Activated CD4-positive, alpha-beta T cell treated with anti-CD3 and anti-CD28 coated beads, Interleukin-2, amount 10 ng/mL, durations not matched to agents 7 days and 5 days (primary cell): ENCODE measurements around the gene KIF13A. TPM values are rescaled to one million over a fixed set of nuclear protein-coding genes. Genes with fewer than 3 reads are reported as not detected.
"Not testable (repeated sequence)": the region's sequence is repeated elsewhere in the genome, so short reads cannot be mapped to it uniquely, and the experiment has no call there.

Experiments
- CTCF ChIA-PET: fragments of 350-600 bp; sonication (Branson Sonifier 250); formaldehyde crosslinking; loops from one replicate; lab custom pipeline; 2021; ENCODE audit warnings: antibody characterized with exemption; lab: Charles Lee
- POLR2A ChIA-PET: fragments of 350-600 bp; sonication (Branson Sonifier 250); formaldehyde crosslinking; loops from one replicate; lab custom pipeline; 2021; ENCODE audit warnings: antibody characterized with exemption; lab: Charles Lee
- DNase-seq: peaks from one replicate; pipeline ENCODE4 v3.0.0-alpha.2; 2020
- H3K27ac Mint-ChIP-seq: one replicate; pipeline ENCODE4 v1.8.0; 2021; ENCODE audit warnings: mild to moderate bottlenecking, moderate library complexity, mixed read lengths
- H3K27me3 Mint-ChIP-seq: one replicate; pipeline ENCODE4 v1.8.0; 2021; ENCODE audit warnings: mixed read lengths
- H3K36me3 Mint-ChIP-seq: one replicate; pipeline ENCODE4 v1.8.0; 2021; ENCODE audit warnings: low read depth, mixed read lengths
- H3K4me1 Mint-ChIP-seq: one replicate; pipeline ENCODE4 v1.8.0; 2021; ENCODE audit warnings: mixed read lengths
- H3K4me3 Mint-ChIP-seq: one replicate; pipeline ENCODE4 v1.8.0; 2021; ENCODE audit warnings: mild to moderate bottlenecking, moderate library complexity, mixed read lengths
- H3K9me3 Mint-ChIP-seq: one replicate; pipeline ENCODE4 v1.8.0; 2021; ENCODE audit warnings: mixed read lengths
- total RNA-seq, 2 experiments: library from RNA; stranded (reverse); gene quantifications; one replicate each; pipeline ENCODE4 v1.2.3, GENCODE V29; 2021

Gene KIF13A
- total RNA-seq, 2 experiments from 2014 or later = not detected

- H3K4me3 Mint-ChIP-seq = no peak overlapping the region
- no peak for DNase-seq
- no peaks in the 10 kb centered on the region for H3K9me3 Mint-ChIP-seq
- H3K4me1 Mint-ChIP-seq = no peaks in the 10 kb centered on the region
- H3K27me3 Mint-ChIP-seq = peaks cover 9% of the 10 kb centered on the region
- CTCF ChIA-PET = interaction anchor here (0.6 to 1.0 kb wide), 2 partner anchors 233 to 647 kb away, joined by 3 read pairs; no protein-coding TSS in a partner anchor
- POLR2A ChIA-PET = no interaction called here
- H3K27ac Mint-ChIP-seq = no peak overlapping the region
- H3K36me3 Mint-ChIP-seq = no peaks in the 10 kb centered on the region
Measured at GRCh38 chr6:17817763-17818162, 169.7 kb downstream of the KIF13A start.

- CTCF ChIA-PET = interaction anchor here (0.6 to 1.0 kb wide), 2 partner anchors 232 to 647 kb away, joined by 3 read pairs; no protein-coding TSS in a partner anchor
- no peaks in the 10 kb centered on the region for H3K9me3 Mint-ChIP-seq
- no peaks in the 10 kb centered on the region for H3K36me3 Mint-ChIP-seq
- peaks cover 9% of the 10 kb centered on the region for H3K27me3 Mint-ChIP-seq
- no peak overlapping the region for H3K4me3 Mint-ChIP-seq
- no peak overlapping the region for H3K27ac Mint-ChIP-seq
- POLR2A ChIA-PET = no interaction called here
- no peaks in the 10 kb centered on the region for H3K4me1 Mint-ChIP-seq
- DNase-seq = no peak
Measured at GRCh38 chr6:17816921-17817611, 170.4 kb downstream of the KIF13A start.

- POLR2A ChIA-PET = no interaction called here
- H3K27me3 Mint-ChIP-seq = peaks cover 15% of the 10 kb centered on the region
- CTCF ChIA-PET = interaction anchor here (0.7 to 1.1 kb wide), 3 partner anchors 9 to 353 kb away, joined by 3 to 4 read pairs (median 3); no protein-coding TSS in a partner anchor
- H3K9me3 Mint-ChIP-seq = no peaks in the 10 kb centered on the region
- DNase-seq = no peak
- no peaks in the 10 kb centered on the region for H3K36me3 Mint-ChIP-seq
- H3K27ac Mint-ChIP-seq = no peak overlapping the region
- no peaks in the 10 kb centered on the region for H3K4me1 Mint-ChIP-seq
- H3K4me3 Mint-ChIP-seq = no peak overlapping the region
Measured at GRCh38 chr6:17813542-17813941, 173.9 kb downstream of the KIF13A start.

GRCh38 chr6:17812311-17812710, 175.1 kb downstream of the KIF13A start:
- H3K4me3 Mint-ChIP-seq = no peak overlapping the region
- H3K27ac Mint-ChIP-seq = no peak overlapping the region
- H3K36me3 Mint-ChIP-seq = no peaks in the 10 kb centered on the region
- no peaks in the 10 kb centered on the region for H3K9me3 Mint-ChIP-seq
- H3K4me1 Mint-ChIP-seq = no peaks in the 10 kb centered on the region
- ChIA-PET CTCF (interaction anchor here (1.1 kb wide), 1 partner anchor 25 kb away, joined by 3 read pairs; no protein-coding TSS in a partner anchor), POLR2A (no interaction called here)
- DNase-seq = no peak
- peaks cover 18% of the 10 kb centered on the region for H3K27me3 Mint-ChIP-seq

GRCh38 chr6:17808609-17809008, 178.8 kb downstream of the KIF13A start:
- Mint-ChIP-seq H3K4me3 (no peak overlapping the region), H3K27ac (no peak overlapping the region), H3K9me3 (no peaks in the 10 kb centered on the region), H3K36me3 (no peaks in the 10 kb centered on the region), H3K4me1 (peaks cover 1% of the 10 kb centered on the region), H3K27me3 (peaks cover 21% of the 10 kb centered on the region)
- POLR2A ChIA-PET = no interaction called here
- CTCF ChIA-PET = interaction anchor here (1.3 kb wide), 1 partner anchor 107 kb away, joined by 3 read pairs; no protein-coding TSS in a partner anchor
- DNase-seq = no peak

GRCh38 chr6:17807431-17807830, 180.0 kb downstream of the KIF13A start:
- DNase-seq, H3K4me3 Mint-ChIP-seq, H3K27ac Mint-ChIP-seq, H3K9me3 Mint-ChIP-seq, H3K4me1 Mint-ChIP-seq, POLR2A ChIA-PET, CTCF ChIA-PET, H3K36me3 Mint-ChIP-seq: not testable (repeated sequence)
- H3K27me3 Mint-ChIP-seq = peaks cover 21% of the 10 kb centered on the region

GRCh38 chr6:17803409-17803808, 184.0 kb downstream of the KIF13A start:
- Mint-ChIP-seq H3K4me3 (no peak overlapping the region), H3K9me3 (no peaks in the 10 kb centered on the region), H3K4me1 (peaks cover 1% of the 10 kb centered on the region), H3K27ac (no peak overlapping the region), H3K27me3 (peaks cover 15% of the 10 kb centered on the region), H3K36me3 (no peaks in the 10 kb centered on the region)
- no peak for DNase-seq
- ChIA-PET POLR2A (no interaction called here), CTCF (interaction anchor here (0.7 to 2.1 kb wide), 9 partner anchors 12 to 332 kb away, joined by 3 to 9 read pairs (median 3); no protein-coding TSS in a partner anchor)

GRCh38 chr6:17798477-17799154, 188.8 kb downstream of the KIF13A start:
- no peak for DNase-seq
- no peaks in the 10 kb centered on the region for H3K9me3 Mint-ChIP-seq
- CTCF ChIA-PET = no interaction called here

GRCh38 chr6:17790489-17790888, 196.9 kb downstream of the KIF13A start:
- Mint-ChIP-seq H3K4me3 (no peak overlapping the region), H3K36me3 (no peaks in the 10 kb centered on the region), H3K9me3 (no peaks in the 10 kb centered on the region), H3K4me1 (no peaks in the 10 kb centered on the region), H3K27ac (no peak overlapping the region), H3K27me3 (peaks cover 11% of the 10 kb centered on the region)
- no peak for DNase-seq
- POLR2A ChIA-PET = no interaction called here
- CTCF ChIA-PET = interaction anchor here (0.6 kb wide), 2 partner anchors 41 to 1096 kb away, joined by 3 read pairs; no protein-coding TSS in a partner anchor

More at GRCh38 chr6:17798477-17799154, 188.8 kb downstream of the KIF13A start:
- no peaks in the 10 kb centered on the region for H3K4me1 Mint-ChIP-seq
- no peak overlapping the region for H3K4me3 Mint-ChIP-seq
- peaks cover 21% of the 10 kb centered on the region for H3K27me3 Mint-ChIP-seq
- no peaks in the 10 kb centered on the region for H3K36me3 Mint-ChIP-seq
- POLR2A ChIA-PET = no interaction called here
- no peak overlapping the region for H3K27ac Mint-ChIP-seq

- no peak overlapping the region for H3K4me3 Mint-ChIP-seq
- H3K4me1 Mint-ChIP-seq = no peaks in the 10 kb centered on the region
- no peaks in the 10 kb centered on the region for H3K36me3 Mint-ChIP-seq
- CTCF ChIA-PET = no interaction called here
- H3K9me3 Mint-ChIP-seq = no peaks in the 10 kb centered on the region
- H3K27ac Mint-ChIP-seq = no peak overlapping the region
- H3K27me3 Mint-ChIP-seq = no peaks in the 10 kb centered on the region
- no peak for DNase-seq
- POLR2A ChIA-PET = no interaction called here
Measured at GRCh38 chr6:17785094-17785787, 202.2 kb downstream of the KIF13A start.

GRCh38 chr6:17780061-17780460, 207.4 kb downstream of the KIF13A start:
- ChIA-PET POLR2A (no interaction called here), CTCF (no interaction called here)
- H3K36me3 Mint-ChIP-seq = no peaks in the 10 kb centered on the region
- H3K27me3 Mint-ChIP-seq = no peaks in the 10 kb centered on the region
- H3K9me3 Mint-ChIP-seq = no peaks in the 10 kb centered on the region
- no peak overlapping the region for H3K4me3 Mint-ChIP-seq
- H3K4me1 Mint-ChIP-seq = no peaks in the 10 kb centered on the region
- DNase-seq = no peak
- H3K27ac Mint-ChIP-seq = no peak overlapping the region

- no peak overlapping the region for H3K4me3 Mint-ChIP-seq
- DNase-seq = no peak
- CTCF ChIA-PET = no interaction called here
- no peak overlapping the region for H3K27ac Mint-ChIP-seq
- H3K36me3 Mint-ChIP-seq = no peaks in the 10 kb centered on the region
- POLR2A ChIA-PET = no interaction called here
- H3K9me3 Mint-ChIP-seq = no peaks in the 10 kb centered on the region
- peaks cover 9% of the 10 kb centered on the region for H3K27me3 Mint-ChIP-seq
- H3K4me1 Mint-ChIP-seq = no peaks in the 10 kb centered on the region
Measured at GRCh38 chr6:17771609-17772008, 215.8 kb downstream of the KIF13A start.

- H3K4me3 Mint-ChIP-seq = no peak overlapping the region
- DNase-seq = no peak
- peaks cover 26% of the 10 kb centered on the region for H3K27me3 Mint-ChIP-seq
- no peaks in the 10 kb centered on the region for H3K9me3 Mint-ChIP-seq
- no peaks in the 10 kb centered on the region for H3K4me1 Mint-ChIP-seq
- H3K36me3 Mint-ChIP-seq = no peaks in the 10 kb centered on the region
- ChIA-PET CTCF (no interaction called here), POLR2A (no interaction called here)
- H3K27ac Mint-ChIP-seq = no peak overlapping the region
Measured at GRCh38 chr6:17768881-17769280, 218.6 kb downstream of the KIF13A start.
